ENCODE data around the gene MYOF.
"Not testable (repeated sequence)": the region's sequence is repeated elsewhere in the genome, so short reads cannot be mapped to it uniquely, and the experiment has no call there.

MYOF gene

DNA sequence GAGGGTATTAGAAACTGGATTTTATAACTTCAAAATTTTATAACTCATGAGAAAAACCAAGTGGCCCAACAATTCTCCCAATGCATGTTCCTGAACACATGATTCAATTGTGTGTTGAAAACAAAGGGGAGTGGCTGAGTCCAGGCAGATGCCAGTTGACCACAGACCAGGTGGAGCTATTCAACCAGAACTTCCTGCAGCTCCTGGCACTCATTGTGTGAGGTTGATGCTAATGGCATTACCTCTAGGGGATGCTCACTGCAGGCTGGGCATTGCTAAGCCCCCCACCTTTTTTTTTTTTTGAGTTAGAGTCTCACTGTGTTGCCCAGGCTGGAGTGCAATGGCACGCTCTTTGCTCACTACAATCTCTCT lies 20.3 kb downstream of the MYOF start:
- DNase-seq (ENCODE audit: low read depth): no peak
- H3K4me3 ChIP-seq (ENCODE audit: low read depth, low read length): no peak overlapping the region

DNA sequence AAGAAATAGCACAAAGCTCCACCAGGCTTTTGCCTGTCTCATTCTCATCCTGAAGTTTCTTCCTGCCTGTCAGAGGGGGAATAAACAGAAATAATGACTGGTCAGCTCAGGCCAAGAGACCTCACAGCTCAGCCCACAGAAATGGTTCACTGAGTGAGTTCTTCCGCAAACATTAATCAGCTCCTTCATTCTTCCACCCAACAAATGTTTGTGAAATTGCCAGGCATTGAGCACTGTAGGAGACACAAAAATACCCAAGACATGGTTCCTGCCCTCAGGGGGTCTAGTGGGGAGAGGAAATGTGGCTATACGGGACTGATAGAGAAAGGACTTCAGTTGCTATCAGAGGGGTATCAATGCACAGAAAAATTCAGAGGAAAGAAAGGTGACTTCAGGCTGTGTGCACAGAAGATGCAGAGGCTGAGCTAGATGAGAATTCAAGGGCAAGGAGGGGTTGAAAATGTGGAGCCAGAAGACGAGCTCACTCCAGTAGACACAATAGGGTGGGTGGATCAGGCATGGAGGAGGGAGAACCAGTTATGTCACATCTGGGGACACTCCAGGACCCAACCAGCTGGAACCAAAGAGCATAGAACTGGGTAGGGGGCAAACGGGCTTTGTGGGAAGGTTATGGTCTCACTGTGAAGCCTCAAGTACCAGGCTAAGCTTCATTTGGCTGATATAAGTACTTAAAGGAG lies 20.9 kb downstream of the MYOF start:
- DNase-seq (ENCODE audit: low read depth): no peak

DNA sequence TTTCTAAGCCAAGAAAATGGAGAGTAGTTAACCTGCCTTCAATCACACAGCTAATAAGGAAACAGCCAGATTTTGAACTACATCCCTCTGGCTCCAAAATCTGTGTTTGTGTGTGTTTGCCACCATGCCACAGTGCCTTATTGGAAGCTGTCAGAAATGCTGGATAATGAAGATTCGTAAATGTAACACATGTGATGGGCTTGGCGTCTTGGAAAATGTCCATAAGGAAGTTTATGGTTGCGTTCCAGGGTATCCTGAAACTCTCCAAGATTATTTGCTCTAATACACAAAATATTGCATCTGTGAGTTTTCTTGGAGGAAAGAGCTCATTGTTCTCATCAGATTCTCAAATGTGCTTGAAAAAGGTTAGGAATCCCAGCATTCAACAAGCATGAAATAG lies 22.7 kb downstream of the MYOF start:
- no peak overlapping the region for H3K4me3 ChIP-seq (ENCODE audit: low read depth, low read length)
- DNase-seq (ENCODE audit: low read depth): no peak

More for the DNA sequence above, 20.9 kb downstream of the MYOF start:
- H3K4me3 ChIP-seq (ENCODE audit: low read depth, low read length): no peak overlapping the region

DNA sequence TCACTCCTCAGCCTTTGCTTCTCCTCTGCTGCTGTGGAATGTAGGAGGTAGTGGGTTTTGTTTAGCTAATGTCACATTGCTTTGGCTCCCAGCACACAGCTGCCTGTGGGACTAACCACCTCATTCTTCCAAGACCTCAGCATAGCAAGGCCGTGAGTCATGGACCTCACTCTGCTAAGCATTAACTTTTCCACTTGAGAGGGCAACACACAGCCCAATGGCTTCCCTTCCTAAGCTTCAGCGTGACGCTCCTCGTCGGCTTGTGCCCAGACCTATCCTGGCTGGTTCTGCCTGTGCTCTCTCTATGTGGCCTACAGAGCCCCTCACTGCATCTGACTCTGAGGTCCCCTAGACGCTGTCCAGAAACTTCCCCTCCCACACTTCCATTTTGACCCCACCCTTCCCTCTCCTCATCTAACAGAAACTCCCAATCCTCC lies 23.3 kb downstream of the MYOF start:
- DNase-seq (ENCODE audit: low read depth): peak; percentile 100
- no peak overlapping the region for H3K4me3 ChIP-seq (ENCODE audit: low read depth, low read length)

DNA sequence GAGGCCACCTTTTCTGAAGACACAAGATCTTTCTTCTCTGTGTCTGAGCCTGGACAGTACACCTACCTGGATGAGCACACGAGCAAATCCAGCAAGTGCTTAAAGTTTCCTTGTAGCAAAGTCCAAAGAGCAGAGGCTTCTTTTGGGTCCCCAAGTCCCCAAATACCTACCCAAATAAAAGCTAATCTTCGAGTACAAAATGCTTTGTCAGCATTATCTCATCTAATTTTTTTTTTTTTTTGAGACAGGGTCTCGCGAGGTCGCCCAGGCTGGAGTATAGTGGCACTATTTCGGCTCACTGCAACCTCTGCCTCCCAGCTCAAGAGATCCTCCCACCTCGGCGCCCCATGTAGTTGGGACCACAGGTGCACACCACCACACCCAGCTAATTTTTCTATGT lies 24.6 kb downstream of the MYOF start:
- no peak overlapping the region for H3K4me3 ChIP-seq (ENCODE audit: low read depth, low read length)
- no peak for DNase-seq (ENCODE audit: low read depth)

DNA sequence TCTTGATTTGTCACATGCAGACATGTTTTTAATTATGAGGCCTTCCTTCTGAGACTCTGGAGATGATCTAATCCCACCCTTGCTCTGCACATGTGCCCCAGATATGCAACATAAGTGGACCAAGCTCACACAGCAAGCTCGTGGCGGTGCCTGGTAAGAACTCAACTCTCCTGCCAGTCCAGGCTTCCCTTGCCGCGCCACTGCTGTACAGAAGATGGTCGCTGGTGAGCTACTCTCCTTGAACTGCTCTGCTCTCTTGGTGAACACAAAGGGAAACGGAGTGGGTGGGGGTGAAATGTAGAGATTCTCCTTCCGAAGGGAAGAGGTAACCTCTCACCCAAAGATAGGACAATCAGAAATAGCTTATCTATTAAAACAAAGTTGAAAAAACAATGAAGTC lies 25.7 kb downstream of the MYOF start:
- H3K4me3 ChIP-seq (ENCODE audit: low read depth, low read length): no peak overlapping the region
- DNase-seq (ENCODE audit: low read depth): no peak

DNA sequence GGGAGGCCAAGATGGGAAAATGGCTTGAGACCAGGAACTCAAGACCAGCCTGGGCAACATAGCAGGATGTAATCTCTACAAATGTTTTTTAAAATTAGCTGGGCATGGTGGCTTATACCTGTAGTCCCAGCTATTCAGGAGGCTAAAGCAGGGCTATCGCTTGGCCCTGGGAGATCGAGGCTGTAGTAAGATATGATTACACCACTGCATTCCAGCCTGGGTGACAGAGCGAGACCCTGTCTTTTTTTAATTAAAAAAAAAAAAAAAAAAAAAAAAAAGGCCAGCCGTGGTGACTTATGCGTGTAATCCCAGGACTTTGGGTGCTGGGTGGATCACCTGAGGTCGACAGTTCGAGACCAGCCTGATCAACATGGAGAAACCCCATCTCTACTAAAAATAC lies 27.4 kb downstream of the MYOF start:
- no peak for DNase-seq (ENCODE audit: low read depth)
- H3K4me3 ChIP-seq (ENCODE audit: low read depth, low read length): no peak overlapping the region

DNA sequence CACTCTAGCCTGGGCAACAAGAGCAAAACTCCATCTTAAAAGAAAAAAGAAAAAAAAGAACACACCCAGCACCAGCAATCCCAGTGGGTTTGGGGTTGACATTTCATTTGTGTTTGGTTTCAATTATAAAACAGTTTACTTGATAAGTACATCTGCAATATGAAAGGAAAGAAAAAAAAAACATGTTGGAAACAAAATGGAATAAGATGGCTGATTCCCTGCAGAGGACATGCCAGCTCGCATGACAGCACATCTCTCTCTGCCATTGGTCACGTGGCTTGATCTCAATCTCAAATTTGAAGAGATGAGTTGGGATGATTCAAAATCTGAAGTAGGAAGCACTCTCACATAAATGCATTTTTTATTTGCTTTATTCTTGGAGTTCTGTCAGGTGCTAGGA lies 28.0 kb downstream of the MYOF start:
- H3K4me3 ChIP-seq (ENCODE audit: low read depth, low read length): no peak overlapping the region
- no peak for DNase-seq (ENCODE audit: low read depth)

DNA sequence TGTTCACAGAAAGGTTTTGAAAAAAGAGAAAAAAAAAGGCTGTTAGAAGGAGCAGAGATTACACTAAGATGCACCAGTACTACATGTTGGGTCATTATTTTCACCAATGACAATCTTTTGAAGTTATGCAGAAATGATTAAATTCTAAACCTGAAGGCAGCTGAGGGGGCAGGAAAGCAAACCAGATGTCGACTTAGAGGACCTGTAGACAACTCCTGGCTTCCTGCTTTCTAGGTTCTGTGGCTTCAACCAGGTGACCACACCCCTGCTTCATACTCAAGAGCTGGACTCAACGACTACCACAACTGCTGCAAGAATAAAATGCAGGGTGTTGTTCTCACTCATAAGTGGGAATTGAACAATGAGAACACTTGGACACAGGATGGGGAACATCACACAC lies 30.0 kb downstream of the MYOF start:
- H3K4me3 ChIP-seq (ENCODE audit: low read depth, low read length): no peak overlapping the region
- no peak for DNase-seq (ENCODE audit: low read depth)

DNA sequence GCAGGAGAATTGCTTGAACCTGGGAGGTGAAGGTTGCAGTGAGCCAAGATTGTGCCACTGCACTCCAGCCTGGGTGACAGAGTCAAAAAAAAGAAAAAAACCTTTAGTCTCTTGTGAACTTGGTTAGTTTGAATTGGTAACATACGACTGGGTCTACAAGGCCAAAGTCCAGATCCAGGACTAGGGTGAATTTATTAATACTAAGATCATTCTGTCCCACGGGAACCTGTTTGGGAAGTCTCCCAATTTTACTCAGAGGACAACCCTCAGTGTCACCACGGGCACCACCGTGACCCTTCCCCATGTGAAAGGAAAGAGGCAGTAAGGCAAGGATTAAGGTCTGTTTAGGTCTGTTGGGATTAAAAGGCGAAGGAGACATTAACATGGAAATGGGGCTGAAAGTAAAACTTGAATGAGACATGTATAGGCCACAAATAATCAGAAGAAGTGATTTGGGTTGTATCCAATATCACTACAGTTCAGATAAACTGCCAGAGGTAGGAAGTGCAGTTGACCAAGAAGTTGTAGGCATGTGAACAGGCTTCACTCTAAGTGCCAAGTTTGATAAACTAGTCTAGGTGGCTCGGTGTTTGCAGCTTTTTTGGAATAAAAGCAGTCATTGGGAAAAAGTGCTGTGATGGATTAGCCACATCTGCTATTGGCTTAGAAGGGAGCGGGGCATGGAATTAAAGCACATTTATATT lies 30.7 kb downstream of the MYOF start:
- no peak overlapping the region for H3K4me3 ChIP-seq (ENCODE audit: low read depth, low read length)
- no peak for DNase-seq (ENCODE audit: low read depth)

DNA sequence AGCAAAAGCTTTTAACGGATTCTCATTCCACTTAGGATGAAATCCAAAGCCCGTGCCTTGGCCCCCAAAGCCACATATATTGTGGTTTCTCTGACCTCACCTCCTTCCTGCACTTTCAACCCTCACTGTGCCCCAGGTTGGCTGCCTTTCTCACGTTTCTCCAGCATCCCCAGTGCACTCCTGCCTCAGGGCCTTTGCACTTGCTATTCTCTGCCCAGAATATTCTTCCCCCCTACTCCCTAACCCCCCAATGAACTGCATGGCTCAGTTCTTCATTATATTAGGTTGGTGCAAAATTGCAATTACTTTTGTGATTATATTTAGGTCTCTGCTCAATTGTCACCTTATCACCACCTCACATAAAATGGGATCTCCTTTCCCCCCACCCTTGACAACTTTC lies 34.2 kb downstream of the MYOF start:
- H3K4me3 ChIP-seq (ENCODE audit: low read depth, low read length): no peak overlapping the region
- DNase-seq (ENCODE audit: low read depth): no peak

DNA sequence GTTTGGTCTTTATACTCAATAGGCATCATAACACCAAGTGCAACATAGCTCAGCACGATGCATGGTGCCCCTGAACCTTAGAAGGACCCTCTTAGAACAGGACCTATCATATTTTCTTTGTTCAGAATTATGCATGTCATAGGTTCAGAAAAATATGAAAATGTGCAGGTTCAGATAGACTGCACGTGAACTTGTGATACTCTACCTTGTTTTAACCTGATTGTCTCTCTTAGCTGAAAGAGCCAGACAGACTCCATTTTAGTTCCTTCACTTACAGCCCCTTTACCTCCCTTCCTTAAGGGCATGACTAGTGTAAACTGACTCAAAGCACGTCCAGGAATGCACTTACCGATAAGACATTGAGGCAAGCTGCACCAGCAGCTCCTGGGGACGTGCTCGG lies 35.1 kb downstream of the MYOF start:
- H3K4me3 ChIP-seq (ENCODE audit: low read depth, low read length): no peak overlapping the region
- DNase-seq (ENCODE audit: low read depth): no peak

DNA sequence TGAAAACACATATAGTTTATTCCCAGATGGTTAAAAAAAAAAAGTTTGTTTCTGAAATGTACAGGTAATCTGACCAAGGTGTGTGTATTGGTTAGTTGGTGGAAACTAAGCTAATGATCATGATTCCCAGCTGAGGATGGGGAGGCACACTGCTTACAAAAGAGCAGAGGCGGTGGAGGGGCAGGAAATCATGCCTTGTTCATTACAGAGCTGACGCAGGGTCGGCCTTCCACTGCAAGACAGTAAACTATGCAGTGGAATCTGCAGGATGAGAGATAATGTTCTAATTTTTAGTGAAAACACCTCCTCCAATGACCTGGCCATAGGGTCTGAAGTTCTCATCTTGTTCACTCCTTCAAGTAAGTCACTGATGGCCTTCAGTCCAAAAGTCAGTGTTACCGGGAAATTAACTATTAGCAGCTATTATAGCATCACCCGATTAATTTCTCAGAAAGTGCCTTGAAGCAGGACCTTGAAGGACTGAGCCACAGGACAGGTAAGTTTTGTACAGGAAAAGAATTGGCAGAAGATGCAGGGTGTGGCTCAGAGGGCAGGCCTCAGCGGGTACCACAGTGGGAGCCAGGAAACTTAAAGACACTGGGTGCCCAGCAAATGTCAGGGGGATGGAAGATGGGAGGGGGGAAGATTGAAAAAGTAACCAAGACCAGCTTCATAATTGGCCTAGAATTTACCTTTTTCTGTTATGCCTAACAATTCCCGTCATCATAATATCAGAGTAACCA lies 36.0 kb downstream of the MYOF start:
- DNase-seq (ENCODE audit: low read depth): no peak
- no peak overlapping the region for H3K4me3 ChIP-seq (ENCODE audit: low read depth, low read length)

DNA sequence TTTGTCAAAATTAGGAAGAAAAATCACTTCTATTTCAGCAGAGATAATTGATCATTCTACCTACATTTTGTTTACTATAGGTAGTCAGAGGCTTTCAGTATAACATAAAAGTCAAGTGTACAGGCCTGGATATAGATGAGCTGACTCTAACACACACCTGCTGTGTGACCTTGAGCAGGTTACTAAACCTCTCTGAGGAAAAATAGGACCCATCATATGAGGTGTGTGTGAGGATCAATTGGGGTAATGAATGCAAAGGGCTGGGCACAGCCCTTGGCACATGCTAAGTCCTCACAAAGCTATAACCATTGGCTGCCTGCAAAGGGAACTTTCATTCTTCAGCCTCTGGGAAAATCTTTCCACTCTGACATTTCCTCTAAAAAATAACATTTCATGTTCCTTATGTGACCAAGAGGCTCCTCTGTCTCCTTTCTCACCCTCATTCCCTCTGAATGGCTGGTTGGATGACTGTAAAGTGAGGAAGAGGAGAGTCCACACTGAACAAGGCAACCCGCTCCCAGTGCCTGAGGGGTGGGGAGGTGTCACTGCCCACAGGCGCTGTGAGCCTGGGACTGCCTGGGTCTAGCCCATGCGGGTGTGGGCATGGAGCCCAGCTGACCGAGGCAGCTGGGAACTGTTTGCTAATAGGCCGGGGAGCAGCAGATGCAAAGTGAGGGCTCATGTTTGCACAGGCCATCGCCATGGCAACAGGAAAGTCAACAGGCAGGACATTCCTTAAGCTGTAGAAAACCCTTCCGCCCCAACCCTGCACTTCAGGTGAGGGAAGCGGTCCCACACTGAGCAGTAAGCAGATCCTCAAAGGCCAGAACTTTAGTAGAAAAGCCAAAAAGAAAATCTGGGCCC lies 36.8 kb downstream of the MYOF start:
- no peak overlapping the region for H3K4me3 ChIP-seq (ENCODE audit: low read depth, low read length)
- peak; percentile 95 for DNase-seq (ENCODE audit: low read depth)

DNA sequence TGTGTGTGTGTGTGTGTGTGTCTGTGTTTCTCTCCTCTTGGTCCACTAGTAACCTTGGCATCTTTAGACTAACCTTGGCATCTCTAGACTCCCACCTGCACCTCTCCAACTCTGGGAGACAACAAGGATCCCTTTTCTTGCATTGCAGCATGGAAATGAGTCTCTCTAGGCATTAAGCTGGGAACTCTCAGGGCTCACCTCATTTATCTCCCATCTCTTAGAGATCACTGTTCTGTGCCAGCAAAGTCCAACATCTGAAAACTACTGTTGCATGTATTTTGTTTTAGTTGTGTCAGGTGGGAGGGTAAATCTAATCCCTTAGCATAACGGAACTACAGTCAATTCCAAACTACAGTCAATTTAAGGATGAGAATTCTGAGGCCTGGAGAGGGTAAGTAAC lies 38.7 kb downstream of the MYOF start:
- no peak for DNase-seq (ENCODE audit: low read depth)
- no peak overlapping the region for H3K4me3 ChIP-seq (ENCODE audit: low read depth, low read length)

DNA sequence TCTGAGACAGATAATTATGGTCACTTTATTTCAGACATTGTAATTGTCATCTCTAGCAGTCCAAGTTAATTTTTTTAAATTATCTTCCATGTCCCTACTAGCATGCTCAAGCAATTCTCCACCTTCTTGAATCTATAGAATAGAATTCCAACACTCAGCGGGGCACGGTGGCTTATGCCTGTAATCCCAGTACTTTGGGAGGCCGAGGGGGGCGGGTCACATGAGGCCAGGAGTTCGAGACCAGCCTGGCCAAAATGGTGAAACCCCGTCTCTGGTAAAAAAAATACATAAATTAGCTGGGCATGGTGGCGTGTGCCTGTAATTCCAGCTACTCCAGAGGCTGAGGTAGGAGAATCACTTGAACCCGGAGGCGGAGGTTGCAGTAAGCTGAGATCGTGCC lies 39.4 kb downstream of the MYOF start:
- H3K4me3 ChIP-seq (ENCODE audit: low read depth, low read length); DNase-seq (ENCODE audit: low read depth): not testable (repeated sequence)

DNA sequence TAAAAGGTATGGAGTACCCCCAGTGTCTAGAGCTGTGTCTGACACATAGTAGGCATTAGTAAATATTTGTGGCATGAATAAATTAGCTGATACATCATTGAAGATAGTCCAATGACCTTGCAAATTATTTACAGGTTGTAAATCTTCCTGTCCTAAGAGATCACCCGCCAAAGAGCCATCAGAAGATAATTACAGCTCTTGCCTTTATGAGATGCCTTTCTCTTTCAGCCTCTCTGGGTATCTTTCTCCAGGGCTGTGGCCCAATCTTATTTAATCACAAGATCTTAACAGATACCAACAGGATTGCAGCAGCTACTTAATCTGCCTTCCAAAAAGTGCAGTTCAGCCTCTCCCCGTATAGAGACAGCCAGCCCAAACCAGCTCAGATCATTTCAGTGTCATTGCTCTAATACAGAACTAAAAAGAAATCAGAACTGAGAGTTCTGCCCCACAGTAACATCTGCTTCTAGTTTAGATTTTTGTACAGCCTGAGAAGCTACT lies 41.5 kb downstream of the MYOF start:
- no peak for DNase-seq (ENCODE audit: low read depth)
- no peak overlapping the region for H3K4me3 ChIP-seq (ENCODE audit: low read depth, low read length)

DNA sequence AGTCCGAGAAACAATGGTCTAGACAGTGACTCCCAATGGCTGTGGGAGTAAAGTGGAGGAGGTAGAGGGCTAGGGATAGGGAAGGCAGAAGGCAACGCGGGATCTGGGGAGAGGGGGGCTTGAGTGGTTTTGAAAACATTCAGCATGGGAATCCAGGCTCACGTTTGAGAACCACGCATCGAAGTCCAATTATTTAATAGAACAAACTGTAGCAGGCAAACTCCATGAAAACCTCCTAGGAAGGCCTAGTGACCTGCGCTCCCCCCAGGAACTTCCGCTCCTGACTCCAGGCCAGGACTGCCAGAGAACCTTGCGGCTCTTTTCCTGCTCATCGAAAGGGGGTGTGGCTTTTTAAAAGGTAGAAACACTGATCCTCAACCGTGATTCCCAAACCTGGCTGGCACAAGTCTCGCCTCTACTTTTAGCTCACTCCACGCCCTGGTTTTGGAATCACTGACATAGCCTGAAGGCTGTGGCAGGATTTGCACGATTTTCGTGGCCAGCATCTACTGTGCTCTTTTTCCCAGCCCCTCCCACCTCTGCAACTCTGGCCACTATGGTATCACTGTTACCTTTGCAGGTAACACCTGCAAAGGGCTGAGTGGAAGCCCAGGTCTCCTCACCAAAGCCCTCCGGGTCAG lies 43.4 kb downstream of the MYOF start:
- DNase-seq (ENCODE audit: low read depth): no peak
- H3K4me3 ChIP-seq (ENCODE audit: low read depth, low read length): no peak overlapping the region

DNA sequence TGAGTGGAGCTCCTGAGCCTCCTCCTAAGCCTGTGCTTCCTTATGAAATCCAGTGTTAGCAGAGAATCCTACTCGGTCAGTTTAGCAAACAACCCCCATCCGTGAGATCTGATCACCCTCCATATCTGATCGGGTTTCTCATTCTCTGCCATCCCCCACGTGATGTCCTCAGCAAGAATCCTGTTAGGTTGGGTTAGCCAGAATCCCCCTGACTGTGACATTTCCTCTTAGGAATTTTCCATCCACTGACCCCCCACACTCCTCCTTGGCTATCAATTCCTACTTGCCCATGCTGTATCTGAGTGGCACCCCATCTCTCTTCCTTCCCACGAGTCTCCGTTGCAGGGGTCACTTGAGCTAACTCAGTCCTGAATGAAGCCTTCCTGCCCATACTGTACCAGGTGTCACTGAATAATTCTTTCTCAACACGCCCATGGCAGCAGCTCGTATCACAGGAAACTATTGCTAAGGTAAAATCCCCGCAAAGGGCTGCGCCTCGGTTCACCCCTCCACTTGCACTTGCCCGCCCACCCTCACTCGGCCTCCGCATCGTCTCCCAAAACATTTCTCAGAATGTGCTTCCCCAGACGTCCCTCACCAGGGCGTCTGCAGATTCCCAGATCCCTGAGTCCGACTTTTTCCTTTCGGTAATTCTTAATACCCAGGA lies 44.1 kb downstream of the MYOF start:
- DNase-seq (ENCODE audit: low read depth): peak; percentile 55

More for the DNA sequence above, 44.1 kb downstream of the MYOF start:
- H3K4me3 ChIP-seq (ENCODE audit: low read depth, low read length): no peak overlapping the region

Data from skeletal muscle cell (primary cell).